Thyroid gland (tissue), 4 donors: Measurements from ENCODE around the gene SCAF8.

Experiments
- POLR2A ChIP-seq, 2 donors: fragments of 450-650 bp; IDR thresholded peaks; one replicate each; pipeline ENCODE4 v1.6.1; 2017; ENCODE audit warnings: antibody characterized with exemption in 2 of 2, mild to moderate bottlenecking in 2 of 2, moderate library complexity in 1 of 2
- TF ChIP-seq, protein P1 (sequence below), 6 experiments: fragments of 200-600 bp in 3 of 6; fragments of 450-650 bp in 3 of 6; sonication (generic) in 3 of 6; IDR thresholded peaks; one replicate each; pipeline ENCODE4 v1.5.1; 2016 to 2019; ENCODE audit warnings: antibody characterized with exemption in 6 of 6, mild to moderate bottlenecking in 2 of 6, inconsistent platforms in 1 of 6, moderate library complexity in 1 of 6

DNA sequence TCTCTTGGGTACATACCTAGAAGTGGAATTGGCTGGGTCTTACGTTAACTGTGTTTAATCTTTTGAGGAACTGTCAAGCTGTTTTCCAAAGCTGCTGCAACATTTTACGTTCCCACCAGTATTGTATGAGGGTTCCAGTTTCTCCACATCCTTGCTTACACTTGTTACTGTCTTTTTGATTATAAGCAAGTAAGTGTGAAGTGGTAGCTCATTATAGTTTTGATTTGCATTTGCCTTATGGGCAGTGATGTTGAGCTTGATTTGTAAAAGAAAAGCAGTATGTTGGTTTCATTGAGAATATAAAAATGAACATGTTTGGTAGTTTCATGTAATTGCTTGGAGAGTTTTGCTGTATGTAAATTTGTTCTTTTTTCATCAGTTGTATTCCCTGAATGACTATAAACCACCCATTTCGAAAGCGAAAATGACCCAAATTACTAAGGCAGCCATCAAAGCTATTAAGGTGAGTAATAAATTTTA lies 40.4 kb downstream of the SCAF8 start:
- TF ChIP-seq, protein P1, sequence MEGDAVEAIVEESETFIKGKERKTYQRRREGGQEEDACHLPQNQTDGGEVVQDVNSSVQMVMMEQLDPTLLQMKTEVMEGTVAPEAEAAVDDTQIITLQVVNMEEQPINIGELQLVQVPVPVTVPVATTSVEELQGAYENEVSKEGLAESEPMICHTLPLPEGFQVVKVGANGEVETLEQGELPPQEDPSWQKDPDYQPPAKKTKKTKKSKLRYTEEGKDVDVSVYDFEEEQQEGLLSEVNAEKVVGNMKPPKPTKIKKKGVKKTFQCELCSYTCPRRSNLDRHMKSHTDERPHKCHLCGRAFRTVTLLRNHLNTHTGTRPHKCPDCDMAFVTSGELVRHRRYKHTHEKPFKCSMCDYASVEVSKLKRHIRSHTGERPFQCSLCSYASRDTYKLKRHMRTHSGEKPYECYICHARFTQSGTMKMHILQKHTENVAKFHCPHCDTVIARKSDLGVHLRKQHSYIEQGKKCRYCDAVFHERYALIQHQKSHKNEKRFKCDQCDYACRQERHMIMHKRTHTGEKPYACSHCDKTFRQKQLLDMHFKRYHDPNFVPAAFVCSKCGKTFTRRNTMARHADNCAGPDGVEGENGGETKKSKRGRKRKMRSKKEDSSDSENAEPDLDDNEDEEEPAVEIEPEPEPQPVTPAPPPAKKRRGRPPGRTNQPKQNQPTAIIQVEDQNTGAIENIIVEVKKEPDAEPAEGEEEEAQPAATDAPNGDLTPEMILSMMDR (IDR thresholded peaks at IDR 0.05) = no peak
- no peak for TF ChIP-seq POLR2A (IDR thresholded peaks at IDR 0.05)
